GM21576 (cell line): ENCODE measurements around the gene TSSK6.

Experiments
- ATAC-seq: cut with Tn5 transposase; IDR thresholded peaks from one replicate; pipeline ENCODE4 v1.9.1; 2021; ENCODE audit warnings: mild to moderate bottlenecking, moderate library complexity; ENCODE audit not compliant: unreplicated experiment

TSSK6 gene

DNA sequence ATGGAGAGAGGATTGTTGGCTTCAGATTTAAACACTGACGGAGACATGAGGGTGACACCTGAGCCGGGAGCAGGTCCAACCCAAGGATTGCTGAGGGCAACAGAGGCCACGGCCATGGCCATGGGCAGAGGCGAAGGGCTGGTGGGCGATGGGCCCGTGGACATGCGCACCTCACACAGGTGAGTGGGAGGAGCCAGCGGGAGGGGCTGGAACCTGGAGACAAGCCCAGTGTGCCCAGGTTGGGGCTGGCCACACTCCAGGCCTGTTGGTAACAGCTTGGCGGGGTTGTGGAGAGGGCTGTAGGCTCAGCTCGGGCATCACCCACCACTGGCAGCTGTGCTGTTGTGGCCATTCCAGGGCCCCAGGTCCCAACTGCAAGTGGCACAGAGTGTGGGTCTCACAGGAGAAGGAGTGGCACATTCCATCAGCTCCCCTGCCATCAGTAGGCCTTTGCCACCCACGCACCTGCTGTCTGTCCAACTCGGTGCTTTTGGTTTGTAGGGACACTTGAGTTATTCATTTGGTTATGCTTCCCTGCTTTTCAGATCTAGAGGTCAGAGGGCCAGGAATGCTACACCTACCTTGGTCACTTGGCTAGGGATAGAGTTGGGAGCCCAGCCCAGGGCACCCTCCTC lies 49.8 kb downstream of the TSSK6 start:
- ATAC-seq, result no peak

DNA sequence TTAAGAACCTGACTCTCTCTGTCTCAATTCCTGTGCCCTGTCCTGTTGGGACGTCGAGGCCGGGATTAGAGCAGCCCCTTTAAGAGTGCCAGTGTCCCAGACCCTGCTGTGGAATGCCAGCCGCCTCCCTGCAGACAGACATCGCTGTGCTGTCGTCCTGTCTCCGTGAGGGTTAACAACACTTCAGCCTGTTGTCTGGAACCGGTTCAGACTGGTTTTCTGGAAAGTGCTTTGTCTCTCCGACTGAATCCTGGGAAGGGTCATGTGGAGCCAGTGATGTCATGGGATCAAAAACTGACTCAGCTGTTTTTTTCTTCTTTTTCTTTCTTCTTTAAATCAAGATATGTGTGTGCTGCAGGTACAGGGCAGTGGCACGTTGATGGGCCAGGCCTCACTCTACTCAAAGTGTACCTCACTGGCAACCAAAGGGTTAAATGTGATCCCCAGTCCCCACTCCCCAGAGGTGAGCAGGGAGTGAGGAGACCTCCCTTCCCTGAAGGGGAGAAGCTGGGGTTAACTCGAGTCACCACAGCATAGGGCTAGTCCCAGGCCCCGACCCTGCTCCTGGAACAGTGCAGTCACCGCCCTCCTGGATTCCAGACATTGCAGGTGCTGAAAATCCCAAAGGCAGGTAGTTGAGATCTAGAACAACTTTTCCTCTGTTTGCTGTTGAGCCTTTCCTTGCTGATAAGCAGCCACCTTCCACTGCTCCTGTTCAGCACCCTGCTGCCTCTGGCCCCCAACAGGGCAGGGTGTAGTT lies 50.8 kb downstream of the TSSK6 start:
- no peak for ATAC-seq
